Sciatic nerve (tissue), 2 donors: ENCODE data around the gene MYO18A. TPM values are rescaled to one million over a fixed set of nuclear protein-coding genes. Genes with fewer than 3 reads are reported as not detected.
A peak's percentile ranks its signal among the peaks of the same experiment; 100 is the strongest.
"Not testable (repeated sequence)": the region's sequence is repeated elsewhere in the genome, so short reads cannot be mapped to it uniquely, and the experiment has no call there.

ENCODE experiments used
- ATAC-seq: fragments of 200-7000 bp; cut with Tn5 transposase; one replicate; pipeline ENCODE4 v1.9.1; 2020; ENCODE audit warnings: mild to moderate bottlenecking, moderate library complexity
- DNase-seq: peaks from one replicate; pipeline ENCODE4 v3.0.0-alpha.2; 2020; ENCODE audit warnings: low spot score
- intact Hi-C: fragments of 100-400 bp; cut with DNase I; formaldehyde crosslinking; loops from one replicate; pipeline ENCODE4 v1.14.2; 2022
- total RNA-seq: library from RNA; stranded (reverse); fragmentation: NEBNext Ultra II Directional; extraction: Animal tissue kit (Norgen Biotek cat#: 25700); gene quantifications from one replicate; pipeline ENCODE4 v1.2.1, GENCODE V29; 2021
- donor health status: DM: no; HTN: no; CAD: no.
- donor health status: DM: no; HTN: no; CAD: no.

Gene MYO18A
- total RNA-seq, 1 donor from 2014 or later: 109 TPM

- no peak for ATAC-seq
- DNase-seq: no peak
- intact Hi-C loops: no loop called here
Observed at GRCh38 chr17:29169806-29170591, 10.2 kb downstream of the MYO18A start.

- intact Hi-C loops, DNase-seq, ATAC-seq: not testable (repeated sequence)
Observed at GRCh38 chr17:29168759-29169126, 11.5 kb downstream of the MYO18A start.

GRCh38 chr17:29168079-29168758 lies 12.0 kb downstream of the MYO18A start:
- no peak for ATAC-seq
- no peak for DNase-seq
- intact Hi-C loops: no loop called here

GRCh38 chr17:29167393-29168078 lies 12.7 kb downstream of the MYO18A start:
- ATAC-seq: no peak
- intact Hi-C loops: no loop called here
- DNase-seq: no peak

GRCh38 chr17:29166507-29166887 lies 13.7 kb downstream of the MYO18A start:
- DNase-seq (no peak), ATAC-seq (no peak)
- intact Hi-C loops: no loop called here

- ATAC-seq (no peak), DNase-seq (no peak)
- intact Hi-C loops: no loop called here
Observed at GRCh38 chr17:29165800-29166506, 14.2 kb downstream of the MYO18A start.

- no peak for ATAC-seq
- no peak for DNase-seq
- intact Hi-C loops: no loop called here
Observed at GRCh38 chr17:29165261-29165660, 14.9 kb downstream of the MYO18A start.

- DNase-seq (no peak), ATAC-seq (no peak)
- intact Hi-C loops: no loop called here
Observed at GRCh38 chr17:29163563-29163962, 16.6 kb downstream of the MYO18A start.

GRCh38 chr17:29162909-29163341 lies 17.3 kb downstream of the MYO18A start:
- DNase-seq (no peak), ATAC-seq (peak; percentile 21)
- intact Hi-C loops: no loop called here

GRCh38 chr17:29162082-29162908 lies 17.9 kb downstream of the MYO18A start:
- intact Hi-C loops: no loop called here
- no peak for DNase-seq
- no peak for ATAC-seq

GRCh38 chr17:29160253-29160652 lies 19.9 kb downstream of the MYO18A start:
- DNase-seq: no peak
- no peak for ATAC-seq
- intact Hi-C loops: no loop called here

- intact Hi-C loops: no loop called here
- ATAC-seq (no peak), DNase-seq (no peak)
Observed at GRCh38 chr17:29159306-29159860, 20.8 kb downstream of the MYO18A start.

GRCh38 chr17:29158488-29159275 lies 21.5 kb downstream of the MYO18A start:
- peak; percentile 70 for DNase-seq
- intact Hi-C loops: no loop called here
- peak; percentile 22 for ATAC-seq

GRCh38 chr17:29158096-29158487 lies 22.1 kb downstream of the MYO18A start:
- ATAC-seq: no peak
- DNase-seq: no peak
- intact Hi-C loops: no loop called here

GRCh38 chr17:29157310-29157709 lies 22.9 kb downstream of the MYO18A start:
- DNase-seq (no peak), ATAC-seq (no peak)
- intact Hi-C loops: no loop called here

GRCh38 chr17:29156781-29157180 lies 23.4 kb downstream of the MYO18A start:
- no peak for DNase-seq
- no peak for ATAC-seq
- intact Hi-C loops: no loop called here

- ATAC-seq (no peak), DNase-seq (no peak)
- intact Hi-C loops: no loop called here
Observed at GRCh38 chr17:29155966-29156338, 24.2 kb downstream of the MYO18A start.
